HG03439 (cell line): ENCODE data around the gene HP.

Experiments
- ATAC-seq: cut with Tn5 transposase; IDR thresholded peaks from one replicate; pipeline ENCODE4 v1.9.1; 2021; ENCODE audit warnings: mild to moderate bottlenecking, moderate library complexity; ENCODE audit not compliant: unreplicated experiment

HP gene

DNA sequence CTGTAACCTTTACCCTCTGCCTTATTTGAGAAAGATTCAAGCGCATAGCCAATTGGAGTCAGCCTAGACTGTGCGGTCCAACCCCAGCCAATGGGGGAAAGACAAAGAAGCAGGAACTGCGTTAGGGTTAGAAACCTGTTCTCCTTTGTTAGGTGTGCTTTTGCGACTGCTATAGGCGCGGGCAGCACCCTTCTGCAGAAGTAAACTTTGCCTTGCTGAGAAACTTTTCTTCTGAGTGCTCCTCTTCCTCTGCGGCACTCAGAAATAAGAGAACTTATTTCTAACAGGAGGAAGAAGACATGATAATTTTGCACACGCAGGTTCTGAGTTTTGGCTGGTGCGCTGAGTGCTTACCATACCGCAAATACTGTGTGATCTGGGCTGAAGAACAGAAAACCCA, 30.1 kb downstream of the HP start:
- ATAC-seq = no peak

DNA sequence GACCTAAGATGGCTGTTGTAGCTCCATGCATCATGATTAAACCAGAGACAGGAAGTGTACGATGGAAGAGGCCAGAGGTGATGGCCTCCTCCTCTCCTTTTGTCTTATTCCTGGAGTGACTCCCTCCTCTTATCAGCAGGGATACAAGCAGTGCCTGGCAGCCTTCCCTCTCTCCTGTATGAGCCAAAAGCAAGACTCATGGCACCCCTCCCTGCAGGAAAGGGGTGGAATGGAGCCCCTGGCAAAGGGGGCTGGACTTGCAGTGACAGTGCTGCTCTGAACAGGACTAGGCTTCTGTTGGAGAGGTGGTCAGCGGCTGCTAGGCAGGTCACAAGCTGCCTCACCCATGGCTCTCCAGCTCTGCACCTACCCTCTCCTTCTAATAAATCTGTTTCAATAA, 30.7 kb downstream of the HP start:
- no peak for ATAC-seq

DNA sequence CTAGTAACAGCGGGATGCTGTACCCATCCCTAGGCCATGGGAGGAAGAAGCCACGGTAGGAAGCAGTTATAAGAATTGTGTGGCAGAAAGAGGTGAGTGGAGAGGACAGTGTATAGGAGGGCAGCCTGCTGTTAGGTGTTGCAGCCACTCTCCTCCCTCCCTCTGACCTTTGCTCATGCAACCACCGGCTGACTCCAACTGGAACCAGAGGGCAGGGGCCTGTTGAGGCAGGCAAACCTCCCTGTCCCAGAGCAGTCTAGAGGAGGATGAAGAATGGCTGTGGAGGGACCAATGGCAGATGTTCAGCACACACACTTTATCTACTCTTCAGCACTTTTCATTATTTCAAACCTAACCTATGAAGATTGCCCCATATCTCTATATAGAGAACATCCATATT, 36.9 kb downstream of the HP start:
- ATAC-seq = no peak

DNA sequence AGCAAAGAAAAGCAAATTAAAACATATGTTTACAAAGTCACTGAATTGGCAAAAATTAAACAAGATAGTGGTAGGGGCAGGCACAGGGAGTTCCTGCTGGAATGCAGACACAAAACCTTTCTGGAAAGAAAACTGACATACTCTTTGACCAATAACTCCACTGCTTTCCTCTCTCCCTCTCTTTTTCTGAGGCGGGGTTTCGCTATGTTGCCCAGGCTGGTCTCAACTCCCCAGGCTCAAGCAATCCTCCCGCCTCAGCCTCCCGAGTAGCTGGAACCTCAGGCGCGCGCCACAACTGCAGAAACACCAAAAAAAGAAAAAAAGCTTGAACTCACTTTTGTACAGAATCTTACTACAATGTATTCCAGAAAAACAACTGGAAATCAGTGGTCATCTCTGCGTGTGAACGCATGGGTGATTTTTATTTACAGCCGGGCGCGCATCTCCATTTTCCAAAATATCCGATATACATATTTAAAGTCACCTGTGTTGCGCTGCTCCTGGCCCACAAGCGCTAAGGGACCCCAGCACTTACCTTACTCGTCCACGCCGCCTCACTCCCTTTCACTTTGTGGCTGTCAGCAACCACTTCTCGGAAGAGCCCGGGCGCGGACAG, 38.6 kb downstream of the HP start:
- no peak for ATAC-seq

DNA sequence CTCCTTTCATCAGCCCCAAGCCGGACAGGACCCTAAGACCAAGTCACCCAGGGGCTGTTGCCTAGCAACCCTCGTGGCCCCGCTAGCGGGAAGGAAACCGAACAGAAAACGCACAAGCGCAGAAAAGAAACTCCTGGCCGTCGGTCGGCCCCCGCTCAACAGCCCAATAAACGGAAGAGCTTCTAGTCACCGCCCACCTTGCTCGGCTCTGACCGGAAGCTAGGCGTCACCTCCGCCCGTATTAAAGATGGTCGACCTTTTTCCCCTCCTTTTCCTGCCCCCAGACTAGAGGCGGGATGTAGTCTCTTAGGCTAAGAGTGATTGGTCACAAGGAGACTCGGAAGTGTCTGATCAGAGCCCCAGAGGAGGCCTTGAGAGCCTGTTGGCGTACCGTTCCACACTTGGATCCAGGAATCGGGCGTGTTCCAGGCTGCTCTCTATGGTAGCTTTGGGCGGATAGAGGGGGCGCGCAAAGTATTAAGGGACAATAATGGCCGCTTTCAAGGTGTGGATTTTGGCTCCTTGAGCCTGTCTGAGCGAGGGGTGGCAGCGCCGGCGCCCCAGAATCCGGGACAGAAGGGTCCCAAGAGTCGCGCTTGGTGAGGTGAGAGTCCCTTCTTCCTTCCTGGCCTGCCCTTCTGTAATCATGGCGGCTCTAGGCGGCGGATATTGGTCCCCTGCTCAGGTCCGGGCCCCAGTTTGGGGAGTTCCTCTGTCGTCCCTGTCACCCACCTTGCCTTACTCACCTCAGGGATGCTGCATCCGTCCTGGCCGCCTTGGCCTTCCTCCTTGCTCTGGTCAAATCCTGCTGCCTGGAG, 39.4 kb downstream of the HP start, which contains the start of the genes DHX38 and TXNL4B:
TSS of gene DHX38 (plus strand) at position 400 of the 818 bp plus-strand sequence. CDS start 2,311 bp downstream, outside the sequence.
TSS of gene TXNL4B (minus strand) at position 173 of the 818 bp plus-strand sequence. CDS start 2,871 bp downstream, outside the sequence.
- peak; percentile 99 for ATAC-seq

DNA sequence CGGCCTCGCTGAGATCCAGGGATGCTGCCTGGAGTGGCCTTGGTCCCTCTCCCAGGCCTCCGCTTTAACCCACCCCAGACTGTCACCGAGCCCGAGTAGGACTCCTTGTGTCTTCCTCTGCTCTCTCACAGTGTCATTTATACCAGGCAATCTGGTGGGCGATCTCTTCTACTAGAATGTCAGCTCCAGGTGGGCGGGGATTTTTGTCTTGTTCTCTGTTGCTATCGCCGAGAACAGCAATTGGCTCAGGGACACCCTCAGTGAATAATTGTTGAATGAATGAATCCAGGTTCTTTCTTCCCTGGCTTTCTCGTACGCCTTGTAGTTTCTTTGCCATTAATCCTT, 39.9 kb downstream of the HP start:
- no peak for ATAC-seq

DNA sequence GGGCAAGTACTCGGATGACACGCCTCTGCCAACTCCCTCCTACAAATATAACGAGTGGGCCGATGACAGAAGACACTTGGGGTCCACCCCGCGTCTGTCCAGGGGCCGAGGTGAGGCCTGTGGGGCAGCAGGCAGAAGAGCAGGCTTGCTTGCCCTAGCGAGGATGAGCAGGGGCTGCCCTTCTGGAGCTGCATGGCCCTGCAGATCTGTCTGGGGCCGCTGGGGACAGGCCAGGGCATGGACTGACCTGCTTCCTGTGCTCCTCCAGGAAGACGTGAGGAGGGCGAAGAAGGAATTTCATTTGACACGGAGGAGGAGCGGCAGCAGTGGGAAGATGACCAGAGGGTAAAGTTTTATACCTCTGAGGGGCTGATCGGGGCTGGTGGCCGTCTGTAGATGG, 44.6 kb downstream of the HP start:
- ATAC-seq = no peak

DNA sequence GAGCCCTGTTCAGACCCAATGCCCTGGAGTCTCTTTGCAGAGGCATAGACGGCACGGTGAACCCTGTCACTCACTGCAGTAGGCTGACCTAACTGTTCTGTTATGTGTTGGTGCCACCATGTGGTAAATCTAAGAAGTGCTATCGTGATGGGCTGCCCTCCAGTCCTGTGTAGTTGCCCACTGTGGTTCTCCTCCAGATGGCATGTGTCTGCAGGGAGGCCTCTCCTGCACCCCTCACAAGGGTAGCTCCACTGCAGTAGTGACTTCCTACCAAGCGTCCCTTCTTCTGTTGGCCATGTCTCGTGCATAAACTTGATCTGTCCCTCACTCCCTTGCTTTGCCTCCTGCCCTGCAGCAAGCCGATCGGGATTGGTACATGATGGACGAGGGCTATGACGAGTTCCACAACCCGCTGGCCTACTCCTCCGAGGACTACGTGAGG, 45.1 kb downstream of the HP start:
- peak; percentile 84 for ATAC-seq

DNA sequence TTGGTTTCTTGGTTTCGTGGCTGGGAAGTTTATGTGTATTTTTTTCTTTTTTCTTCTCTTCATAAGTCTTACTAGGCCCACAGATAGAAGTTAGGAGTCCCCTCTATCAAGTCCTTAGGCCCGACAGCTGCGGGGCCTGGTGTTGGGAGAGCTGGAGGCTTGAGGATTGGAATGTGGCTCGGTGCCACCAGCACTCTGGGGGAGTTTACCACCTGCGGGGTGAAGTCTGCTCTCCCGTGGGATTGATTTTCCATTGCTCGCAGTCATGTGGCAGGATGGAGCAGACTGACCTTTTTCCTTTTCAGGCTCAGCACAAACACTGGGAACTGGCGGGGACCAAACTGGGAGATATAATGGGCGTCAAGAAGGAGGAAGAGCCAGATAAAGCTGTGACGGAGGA, 46.9 kb downstream of the HP start:
- no peak for ATAC-seq

DNA sequence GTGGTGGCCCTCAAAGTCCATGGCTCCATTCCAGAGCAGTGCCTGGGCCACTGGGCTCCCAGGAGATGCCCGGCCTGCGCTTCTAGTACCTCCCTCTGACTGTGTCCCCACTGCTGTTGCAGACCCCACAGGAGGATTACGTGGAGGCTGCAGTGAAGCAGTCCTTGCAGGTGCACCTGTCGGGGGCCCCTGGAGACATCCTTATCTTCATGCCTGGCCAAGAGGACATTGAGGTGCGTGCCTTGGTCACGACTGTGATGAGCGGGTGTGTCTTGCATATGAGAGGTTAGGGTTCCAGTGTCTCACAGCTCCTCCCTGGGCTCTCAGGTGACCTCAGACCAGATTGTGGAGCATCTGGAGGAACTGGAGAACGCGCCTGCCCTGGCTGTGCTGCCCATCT, 50.6 kb downstream of the HP start:
- no peak for ATAC-seq

DNA sequence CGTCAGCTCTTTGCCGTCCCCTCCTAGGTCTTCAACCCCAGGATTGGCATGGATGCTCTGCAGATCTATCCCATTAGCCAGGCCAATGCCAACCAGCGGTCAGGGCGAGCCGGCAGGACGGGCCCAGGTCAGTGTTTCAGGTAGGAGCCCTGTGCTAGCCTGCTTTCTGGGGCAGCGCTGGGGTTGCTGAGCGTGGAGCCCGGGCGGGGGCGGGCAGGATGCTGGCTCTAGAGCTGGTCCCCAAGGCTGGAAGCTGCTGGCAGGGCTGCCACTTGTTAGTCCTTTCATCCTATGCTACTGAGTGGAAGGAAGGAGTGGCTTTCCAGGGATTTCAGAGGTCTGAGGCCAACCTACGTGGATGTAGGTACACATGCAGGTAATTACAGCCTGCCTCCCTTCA, 51.7 kb downstream of the HP start:
- ATAC-seq = no peak

DNA sequence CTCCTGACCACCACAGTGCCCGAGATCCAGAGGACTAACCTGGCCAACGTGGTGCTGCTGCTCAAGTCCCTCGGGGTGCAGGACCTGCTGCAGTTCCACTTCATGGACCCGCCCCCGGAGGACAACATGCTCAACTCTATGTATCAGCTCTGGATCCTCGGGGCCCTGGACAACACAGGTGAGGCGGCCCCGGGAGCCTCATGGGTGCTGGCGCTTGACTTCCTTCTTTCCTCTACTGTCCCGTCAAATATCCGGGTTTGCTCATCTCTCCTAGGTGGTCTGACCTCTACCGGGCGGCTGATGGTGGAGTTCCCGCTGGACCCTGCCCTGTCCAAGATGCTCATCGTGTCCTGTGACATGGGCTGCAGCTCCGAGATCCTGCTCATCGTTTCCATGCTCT, 53.1 kb downstream of the HP start:
- ATAC-seq = no peak

DNA sequence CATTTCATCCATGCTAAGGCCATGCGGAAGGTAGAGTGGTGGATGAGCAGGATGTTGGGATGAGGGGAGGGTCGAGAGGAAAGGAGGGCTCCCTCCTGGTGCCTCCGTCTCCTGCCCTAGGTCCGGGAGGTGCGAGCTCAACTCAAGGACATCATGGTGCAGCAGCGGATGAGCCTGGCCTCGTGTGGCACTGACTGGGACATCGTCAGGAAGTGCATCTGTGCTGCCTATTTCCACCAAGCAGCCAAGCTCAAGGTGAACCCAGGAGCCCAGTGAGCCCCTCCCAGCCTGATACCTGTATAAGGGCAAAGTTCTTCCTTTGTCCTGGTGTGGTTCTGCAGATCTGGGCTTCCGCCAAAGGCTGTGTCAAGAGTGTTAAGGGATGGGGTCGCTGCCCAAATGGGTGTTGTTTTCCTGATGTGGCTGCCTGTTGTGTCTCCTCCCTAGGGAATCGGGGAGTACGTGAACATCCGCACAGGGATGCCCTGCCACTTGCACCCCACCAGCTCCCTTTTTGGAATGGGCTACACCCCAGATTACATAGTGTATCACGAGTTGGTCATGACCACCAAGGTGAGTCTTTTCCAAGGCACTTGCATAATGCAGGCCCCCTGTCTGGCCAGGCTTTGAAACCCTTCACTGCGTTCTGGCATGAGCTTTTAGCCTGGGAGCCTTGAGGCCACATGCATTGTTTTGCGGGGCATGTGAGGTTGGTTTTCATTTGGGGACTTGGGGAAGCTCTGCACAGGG, 54.2 kb downstream of the HP start:
- ATAC-seq = no peak

DNA sequence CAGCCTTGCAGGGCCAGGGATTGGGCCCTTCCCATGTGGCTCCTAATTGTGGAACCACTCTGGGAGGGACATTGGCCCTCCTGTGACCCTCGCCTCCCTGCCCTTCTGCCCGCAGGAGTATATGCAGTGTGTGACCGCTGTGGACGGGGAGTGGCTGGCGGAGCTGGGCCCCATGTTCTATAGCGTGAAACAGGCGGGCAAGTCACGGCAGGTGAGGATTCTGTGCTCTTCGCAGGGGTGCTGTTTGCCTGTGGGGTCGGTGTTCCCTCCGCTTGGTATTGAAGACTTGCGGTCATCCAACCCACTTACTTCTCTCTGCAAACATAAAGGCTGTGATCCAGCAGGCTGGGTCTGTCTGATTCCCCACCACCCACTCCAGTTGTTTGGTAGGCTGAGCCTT, 55.0 kb downstream of the HP start:
- no peak for ATAC-seq

DNA sequence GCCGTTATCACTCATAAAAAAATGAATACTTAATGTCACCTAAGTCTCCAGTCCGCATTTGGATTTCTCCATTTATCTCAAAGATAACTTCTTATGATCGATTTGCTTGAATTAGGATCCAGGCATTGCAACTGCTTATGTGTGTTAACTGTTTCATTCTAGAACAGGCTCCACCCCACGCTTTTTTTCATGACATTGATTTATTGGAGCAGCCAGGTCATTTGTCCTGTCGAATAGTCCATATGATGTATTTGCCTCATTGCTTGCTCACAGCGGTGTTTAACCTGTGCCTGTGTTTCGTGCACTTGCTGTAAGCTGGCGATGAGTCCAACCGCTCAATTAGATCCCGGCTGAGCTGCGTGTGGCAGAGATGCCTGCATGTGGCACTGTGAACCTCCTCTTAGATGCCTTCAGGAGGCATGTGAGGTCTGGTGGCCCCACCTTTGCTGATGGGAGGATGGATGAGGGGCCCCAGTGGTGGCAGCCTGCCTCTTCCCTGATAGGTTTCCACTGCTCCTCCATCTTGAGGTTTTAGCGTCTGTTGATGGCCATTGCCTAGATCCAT, 55.7 kb downstream of the HP start:
- ATAC-seq = no peak
